Heart left ventricle (tissue), 16 donors: Measurements from ENCODE around the gene ALG9. TPM values are rescaled to one million over a fixed set of nuclear protein-coding genes. Genes with fewer than 3 reads are reported as not detected.
A peak's percentile ranks its signal among the peaks of the same experiment; 100 is the strongest.

Experiments
- ATAC-seq, 4 donors: fragments of 200-7000 bp; cut with Tn5 transposase; one replicate each; pipeline ENCODE4 v1.9.1; 2020 to 2022; ENCODE audit warnings: moderate library complexity in 4 of 4, mild to moderate bottlenecking in 3 of 4, moderate number of reproducible peaks in 1 of 4
- DNase-seq, 5 donors: peaks; one replicate each; pipeline ENCODE4 v3.0.0-alpha.2; 2020
- H3K27ac ChIP-seq, 12 donors: fragments of 200-600 bp; sonication (generic) in 4 of 12; one replicate each; pipeline versions ENCODE4 v1.5.0 to v1.8.0; 2016 to 2022; ENCODE audit warnings: mild to moderate bottlenecking in 2 of 12
- H3K27me3 ChIP-seq, 9 donors: fragments of 200-600 bp; sonication (generic) in 2 of 9; one replicate each; pipeline versions ENCODE4 v1.5.1 to v1.8.0; 2016 to 2022; ENCODE audit warnings: mild to moderate bottlenecking in 3 of 9
- H3K36me3 ChIP-seq, 9 donors: fragments of 200-600 bp; sonication (generic) in 2 of 9; one replicate each; pipeline versions ENCODE4 v1.5.0 to v1.8.0; 2018 to 2022; ENCODE audit warnings: mild to moderate bottlenecking in 2 of 9
- H3K4me1 ChIP-seq, 12 donors: fragments of 200-600 bp; sonication (generic) in 4 of 12; one replicate each; pipeline versions ENCODE4 v1.5.0 to v1.8.0; 2016 to 2022; ENCODE audit warnings: mild to moderate bottlenecking in 3 of 12
- H3K4me3 ChIP-seq, 12 donors: fragments of 200-600 bp; sonication (generic) in 4 of 12; one replicate each; pipeline versions ENCODE4 v1.5.0 to v1.8.0; 2017 to 2022; ENCODE audit warnings: mild to moderate bottlenecking in 9 of 12, moderate library complexity in 4 of 12
- H3K9me3 ChIP-seq, 12 donors: fragments of 200-600 bp; sonication (generic) in 4 of 12; one replicate each; pipeline versions ENCODE4 v1.5.0 to v1.8.0; 2016 to 2022; ENCODE audit warnings: mild to moderate bottlenecking in 1 of 12
- CTCF ChIP-seq, 12 donors: fragments of 200-600 bp; sonication (generic) in 4 of 12; IDR thresholded peaks; one replicate each; pipeline versions ENCODE4 v1.5.0 to v1.8.0; 2018 to 2022; ENCODE audit warnings: antibody characterized with exemption in 12 of 12, mild to moderate bottlenecking in 5 of 12
- POLR2A ChIP-seq, 2 donors: fragments of 450-650 bp; IDR thresholded peaks; one replicate each; pipeline ENCODE4 v1.6.1; 2017; ENCODE audit warnings: antibody characterized with exemption in 2 of 2, mild to moderate bottlenecking in 2 of 2, moderate library complexity in 2 of 2
- whole genome bisulfite sequencing, 4 donors: extraction: QIAGEN DNeasy Blood & Tissue Kit in 2 of 4; methylation state at CpG; one replicate each; pipeline versions ENCODE4 v1.1.5 to v1.1.7; 2013 to 2018; 5-methylcytosine and 5-hydroxymethylcytosine counted together
- intact Hi-C, 10 donors: fragments of 100-400 bp; cut with DNase I; formaldehyde crosslinking; loops; one replicate each; pipeline versions ENCODE4 v1.11.1 to v1.14.2; 2022
- polyA plus RNA-seq, 2 donors: library from polyadenylated mRNA; stranded (reverse); fragments of 200-250 nt; gene quantifications; one replicate each; pipeline ENCODE4 v1.2.3, GENCODE V29; 2013
- total RNA-seq, 9 donors: library from RNA; depleted of rRNA in 2 of 9; stranded (reverse); fragments of >200 nt in 2 of 9; fragmentation: NEBNext Ultra II Directional in 3 of 9; extraction: Animal tissue kit (Norgen Biotek cat#: 25700) in 3 of 9; gene quantifications; one replicate each; pipeline versions ENCODE4 v1.1.0 to v1.2.4, GENCODE V29; 2016 to 2023
- donor health status: ischemic (EF 13 %, LVEDD 7.1; RV severe dilation, severe dysfunction).
- donor health status: healthy with polysubstance abuse.
- donor health status: DM: no; HTN: yes; CAD: no.
- donor health status: DM: no; HTN: no; CAD: no.
- donor health status: ischemic (EF 25% LVEDD 6.9; RV normal size, moderate dysfunction).
- donor health status: ischemic (EF 25% LVEDD 5.7; RV mildly dilated, moderate dysfunction).
- donor health status: healthy.
- donor health status: DM: yes; HTN: yes; CAD: no.
- donor health status: ischemic (EF 35%, LVEDD 5.7; RV mildly dilated, moderate dysfunction).
- donor health status: nonischemic (EF 11% LVEDD 7.7; RV severe dilation, severe dysfunction).
- donor health status: DM: yes; HTN: yes; CAD: no.
- donor health status: PGD.
- donor health status: ischemic (EF 29% LVEDD 5.4; RV normal size, mild dysfunction).
- donor health status: nonischemic (EF 23%, LVEDD 6.1; RV moderate dilation, normal function).

Gene ALG9
- total and polyA plus RNA-seq, 11 donors = 13.5 to 26.5 (median 17.6) TPM

GRCh38 chr11:111878849-111879636 is 7.7 kb upstream of the ALG9 start, which contains the start of the genes CFAP68 and FDXACB1:
Gene CFAP68 (plus strand): TSS chr11:111879541. CDS start chr11:111879561, 20 bp downstream.
Gene FDXACB1 (minus strand): TSS chr11:111879165. CDS start chr11:111879132, 33 bp downstream.
- ATAC-seq = peak; percentile 93 to 96 (median 95)
- Histone ChIP-seq H3K4me3 (peak within 1 kb of the TSS; percentile 41 to 84 (median 72)), H3K4me1 (peaks cover 0 to 24% (median 12%) of the 10 kb centered on the region in 12 donors), H3K36me3 (peaks cover 0 to 37% (median 14%) of the 10 kb centered on the region in 9 donors), H3K27me3 (no peaks in the 10 kb centered on the region), H3K9me3 (no peaks in the 10 kb centered on the region), H3K27ac (peak within 1 kb of the TSS; percentile 90 to 98 (median 93))
- WGBS, 4 donors = 0 to 1% (median 0%) methylated on average over 31 to 55 of the region's 55 CpGs
- intact Hi-C loops = loop anchor here in 9 of 10 donors (1.0 to 10.0 kb wide), 17 partner anchors 33 to 208 kb away; partner anchors contain the start of genes SDHD (in 6 of the 9), TIMM8B (in 6 of the 9), HSPB2 (in 3 of the 9) and CRYAB (in 1 of the 9)
- DNase-seq = peak; percentile 97 to 98 (median 98)
- TF ChIP-seq POLR2A (IDR thresholded peaks at IDR 0.05) = peak in 1 of 2 donors; percentile 65
- TF ChIP-seq CTCF (IDR thresholded peaks at IDR 0.05) = peak; percentile 91 to 99 (median 96)

DNA sequence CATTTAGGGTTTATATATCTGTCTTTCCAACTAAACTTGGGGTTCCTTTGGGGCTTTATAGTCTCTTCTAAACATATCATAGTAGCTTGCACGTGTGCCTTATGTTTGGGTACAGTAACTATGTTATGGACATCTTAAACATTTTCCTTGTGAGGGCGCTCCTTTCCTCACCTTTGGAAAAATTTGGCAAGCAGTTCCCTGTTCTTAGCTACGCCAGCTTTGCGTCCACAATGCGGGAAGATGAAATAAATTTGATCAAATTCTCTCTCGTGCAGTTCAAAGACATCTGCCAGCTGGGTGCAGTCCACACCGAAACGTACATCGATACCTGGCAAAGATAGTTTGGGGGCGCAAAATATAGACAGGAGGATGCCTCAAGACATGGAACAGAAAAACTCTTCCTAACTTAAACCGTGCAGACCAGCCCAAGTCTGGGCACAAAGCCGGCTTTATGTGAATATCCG is 7.0 kb upstream of the ALG9 start:
- ATAC-seq = peak in 1 of 4 donors; percentile 0
- Histone ChIP-seq H3K4me3 (peak overlapping the region; percentile 41 to 84 (median 72)), H3K27ac (peak overlapping the region; percentile 90 to 98 (median 93)), H3K27me3 (no peaks in the 10 kb centered on the region), H3K9me3 (no peaks in the 10 kb centered on the region), H3K36me3 (peaks cover 0 to 30% (median 9%) of the 10 kb centered on the region in 9 donors), H3K4me1 (peaks cover 0 to 24% (median 12%) of the 10 kb centered on the region in 12 donors)
- 0 to 1% (median 0%) methylated on average over 12 to 13 of the region's 13 CpGs for WGBS, 4 donors
- no peak for TF ChIP-seq CTCF (IDR thresholded peaks at IDR 0.05)
- TF ChIP-seq POLR2A (IDR thresholded peaks at IDR 0.05) = no peak
- intact Hi-C loops = loop anchor here in 9 of 10 donors (2.0 to 10.0 kb wide), 14 partner anchors 34 to 209 kb away; partner anchors contain the start of genes SDHD (in 6 of the 9), TIMM8B (in 6 of the 9), HSPB2 (in 2 of the 9) and CRYAB (in 1 of the 9)
- DNase-seq = no peak

DNA sequence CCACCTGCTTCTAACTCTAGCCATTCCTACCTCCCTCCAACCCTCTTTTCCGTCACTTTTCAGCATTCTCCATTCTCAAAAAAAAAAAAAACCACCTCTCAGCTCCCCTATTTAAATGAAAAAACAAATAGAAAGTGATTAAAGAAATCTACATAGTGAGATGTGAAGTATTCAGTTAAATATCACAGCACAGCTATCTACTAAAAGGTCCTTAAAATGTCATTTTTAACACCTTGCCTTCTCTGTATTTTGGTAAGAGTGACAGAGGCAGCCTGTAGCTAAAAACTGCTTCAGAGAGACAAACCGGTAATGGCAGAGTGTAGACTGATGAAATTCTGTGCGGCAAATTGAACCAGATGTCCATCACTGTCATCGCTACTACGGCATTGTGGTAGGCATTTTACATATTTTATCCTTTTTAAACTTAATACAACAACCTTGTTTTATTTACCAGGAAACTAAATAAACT is 346 bp upstream of the ALG9 start:
- Histone ChIP-seq H3K4me3 (peak overlapping the region; percentile 70 to 100 (median 86)), H3K36me3 (peaks cover 0 to 49% (median 33%) of the 10 kb centered on the region in 9 donors), H3K4me1 (peaks cover 0 to 23% (median 11%) of the 10 kb centered on the region in 12 donors), H3K27me3 (no peaks in the 10 kb centered on the region), H3K9me3 (no peaks in the 10 kb centered on the region), H3K27ac (peak overlapping the region; percentile 84 to 94 (median 91))
- ATAC-seq = peak in 3 of 4 donors; percentile 26 to 44 (median 40)
- 46 to 55% (median 54%) methylated on average over 5 of the region's 5 CpGs for WGBS, 4 donors
- no peak for DNase-seq
- TF ChIP-seq POLR2A (IDR thresholded peaks at IDR 0.05) = no peak
- TF ChIP-seq CTCF (IDR thresholded peaks at IDR 0.05) = no peak
- intact Hi-C loops = loop anchor here in 7 of 10 donors (5.0 to 10.0 kb wide), 3 partner anchors 106 to 213 kb away; partner anchors contain the start of genes SDHD (in 5 of the 7) and TIMM8B (in 5 of the 7)
